ENCODE data around the gene GDF15.

The GDF15 gene

GRCh38 chr19:18414504-18415177 lies 28.7 kb downstream of the GDF15 start:
- DNase-seq (ENCODE audit: low read depth) = no peak
- peak overlapping the region; percentile 39 for H3K4me3 ChIP-seq (ENCODE audit: low read depth, low read length)

- peak; percentile 57 for DNase-seq (ENCODE audit: low read depth)
- H3K4me3 ChIP-seq (ENCODE audit: low read depth, low read length) = peak overlapping the region; percentile 39
These were observed 29.4 kb downstream of the GDF15 start for GRCh38 chr19:18415178-18415867.

- DNase-seq (ENCODE audit: low read depth) = peak; percentile 43
- peak overlapping the region; percentile 40 for H3K4me3 ChIP-seq (ENCODE audit: low read depth, low read length)
These were observed 30.9 kb downstream of the GDF15 start for GRCh38 chr19:18416778-18417249.

- DNase-seq (ENCODE audit: low read depth) = peak; percentile 59
- peak overlapping the region; percentile 40 for H3K4me3 ChIP-seq (ENCODE audit: low read depth, low read length)
These were observed 31.5 kb downstream of the GDF15 start for GRCh38 chr19:18417250-18418028.

GRCh38 chr19:18418029-18418482 lies 32.1 kb downstream of the GDF15 start:
- H3K4me3 ChIP-seq (ENCODE audit: low read depth, low read length) = peak overlapping the region; percentile 7
- DNase-seq (ENCODE audit: low read depth) = no peak

GRCh38 chr19:18418483-18419194 lies 32.7 kb downstream of the GDF15 start:
- peak overlapping the region; percentile 71 for H3K4me3 ChIP-seq (ENCODE audit: low read depth, low read length)

GRCh38 chr19:18419195-18419698 lies 33.3 kb downstream of the GDF15 start, which contains the start of gene SSBP4:
Gene SSBP4 (plus strand): TSS chr19:18419398. CDS start chr19:18419649, 251 bp downstream.
- DNase-seq (ENCODE audit: low read depth) = no peak
- peak within 1 kb of the TSS; percentile 71 for H3K4me3 ChIP-seq (ENCODE audit: low read depth, low read length)

More at GRCh38 chr19:18418483-18419194, 32.7 kb downstream of the GDF15 start:
- no peak for DNase-seq (ENCODE audit: low read depth)

GRCh38 chr19:18419699-18420460 lies 33.9 kb downstream of the GDF15 start:
- DNase-seq (ENCODE audit: low read depth) = no peak
- peak overlapping the region; percentile 71 for H3K4me3 ChIP-seq (ENCODE audit: low read depth, low read length)

- DNase-seq (ENCODE audit: low read depth) = no peak
- peak overlapping the region; percentile 71 for H3K4me3 ChIP-seq (ENCODE audit: low read depth, low read length)
These were observed 35.0 kb downstream of the GDF15 start for GRCh38 chr19:18420930-18421329.

- peak overlapping the region; percentile 71 for H3K4me3 ChIP-seq (ENCODE audit: low read depth, low read length)
- no peak for DNase-seq (ENCODE audit: low read depth)
These were observed 35.5 kb downstream of the GDF15 start for GRCh38 chr19:18421371-18421959.

- no peak overlapping the region for H3K4me3 ChIP-seq (ENCODE audit: low read depth, low read length)
- DNase-seq (ENCODE audit: low read depth) = no peak
These were observed 36.7 kb downstream of the GDF15 start for GRCh38 chr19:18422530-18423191.

- DNase-seq (ENCODE audit: low read depth) = no peak
- H3K4me3 ChIP-seq (ENCODE audit: low read depth, low read length) = no peak overlapping the region
These were observed 37.5 kb downstream of the GDF15 start for GRCh38 chr19:18423258-18424020.

- no peak overlapping the region for H3K4me3 ChIP-seq (ENCODE audit: low read depth, low read length)
- DNase-seq (ENCODE audit: low read depth) = no peak
These were observed 38.3 kb downstream of the GDF15 start for GRCh38 chr19:18424122-18424889.

- H3K4me3 ChIP-seq (ENCODE audit: low read depth, low read length) = no peak overlapping the region
These were observed 39.0 kb downstream of the GDF15 start for GRCh38 chr19:18424890-18425514.

GRCh38 chr19:18425515-18426415 lies 39.8 kb downstream of the GDF15 start:
- no peak for DNase-seq (ENCODE audit: low read depth)
- H3K4me3 ChIP-seq (ENCODE audit: low read depth, low read length) = no peak overlapping the region

More at GRCh38 chr19:18424890-18425514, 39.0 kb downstream of the GDF15 start:
- no peak for DNase-seq (ENCODE audit: low read depth)

Data from skeletal muscle cell (primary cell).